ENCODE data around the gene CAB39. TPM values are rescaled to one million over a fixed set of nuclear protein-coding genes. Genes with fewer than 3 reads are reported as not detected.

CAB39 gene
- total and polyA plus RNA-seq, 10 donors: 24.4 to 120 (median 80.2) TPM

GRCh38 chr2:230682546-230682945 is 30.1 kb upstream of the CAB39 start:
- Histone ChIP-seq H3K4me1 (peaks cover 0 to 10% (median 0%) of the 10 kb centered on the region in 6 donors), H3K4me3 (no peak overlapping the region), H3K36me3 (no peaks in the 10 kb centered on the region), H3K9me3 (peaks cover 0 to 14% (median 9%) of the 10 kb centered on the region in 8 donors), H3K27me3 (replicated peaks in 1 of 7) (no peaks in the 10 kb centered on the region), H3K27ac (no peak overlapping the region)
- intact Hi-C loops (cut with DNase I; ENCODE audit: low total_unique reads): no loop called here
- TF ChIP-seq POLR2AphosphoS5 (IDR thresholded peaks at IDR 0.05) (no peak), POLR2A (IDR thresholded peaks at IDR 0.05) (no peak), CTCF (IDR thresholded peaks at IDR 0.05 in 8 of 11, conservative IDR thresholded peaks at IDR 0.05 in 3 of 11) (no peak)
- 80 to 100% (median 90%) methylated on average over 3 of the region's 3 CpGs for WGBS, 5 donors
- no peak for DNase-seq

GRCh38 chr2:230684270-230685168 is 28.1 kb upstream of the CAB39 start:
- no peak for TF ChIP-seq POLR2AphosphoS5 (IDR thresholded peaks at IDR 0.05)
- no peak for TF ChIP-seq CTCF (IDR thresholded peaks at IDR 0.05 in 8 of 11, conservative IDR thresholded peaks at IDR 0.05 in 3 of 11)
- no peak for TF ChIP-seq POLR2A (IDR thresholded peaks at IDR 0.05)
- Histone ChIP-seq H3K36me3 (no peaks in the 10 kb centered on the region), H3K27ac (no peak overlapping the region), H3K4me3 (no peak overlapping the region), H3K27me3 (replicated peaks in 1 of 7) (no peaks in the 10 kb centered on the region), H3K9me3 (peaks cover 0 to 3% (median 0%) of the 10 kb centered on the region in 8 donors), H3K4me1 (no peaks in the 10 kb centered on the region)
- intact Hi-C loops (cut with DNase I; ENCODE audit: low total_unique reads): no loop called here
- DNase-seq: no peak
- WGBS, 5 donors: 58 to 76% (median 67%) methylated on average over 8 of the region's 8 CpGs

GRCh38 chr2:230685178-230685577 is 27.5 kb upstream of the CAB39 start:
- no peak overlapping the region for H3K4me3 ChIP-seq
- no peaks in the 10 kb centered on the region for H3K36me3 ChIP-seq
- H3K9me3 ChIP-seq: peaks cover 0 to 3% (median 0%) of the 10 kb centered on the region in 8 donors
- no peak for TF ChIP-seq POLR2A (IDR thresholded peaks at IDR 0.05)
- no peak for TF ChIP-seq POLR2AphosphoS5 (IDR thresholded peaks at IDR 0.05)
- no peaks in the 10 kb centered on the region for H3K27me3 ChIP-seq (replicated peaks in 1 of 7)
- H3K27ac ChIP-seq: no peak overlapping the region
- H3K4me1 ChIP-seq: no peaks in the 10 kb centered on the region
- DNase-seq: no peak
- 42 to 53% (median 46%) methylated on average over 6 of the region's 6 CpGs for WGBS, 5 donors
- intact Hi-C loops (cut with DNase I; ENCODE audit: low total_unique reads): no loop called here

- H3K4me1 ChIP-seq: no peaks in the 10 kb centered on the region
- no peak overlapping the region for H3K4me3 ChIP-seq
- H3K27ac ChIP-seq: no peak overlapping the region
- H3K27me3 ChIP-seq (replicated peaks in 1 of 7): no peaks in the 10 kb centered on the region
- H3K9me3 ChIP-seq: peaks cover 0 to under 1% (median 0%) of the 10 kb centered on the region in 8 donors
- 80 to 94% (median 85%) methylated on average over 5 of the region's 5 CpGs for WGBS, 5 donors
- no peak for DNase-seq
- no peak for TF ChIP-seq CTCF (IDR thresholded peaks at IDR 0.05 in 8 of 11, conservative IDR thresholded peaks at IDR 0.05 in 3 of 11)
- TF ChIP-seq POLR2AphosphoS5 (IDR thresholded peaks at IDR 0.05): no peak
- no peak for TF ChIP-seq POLR2A (IDR thresholded peaks at IDR 0.05)
- no peaks in the 10 kb centered on the region for H3K36me3 ChIP-seq
- intact Hi-C loops (cut with DNase I; ENCODE audit: low total_unique reads): no loop called here
These were observed 25.1 kb upstream of the CAB39 start for GRCh38 chr2:230687498-230687897.

Data from spleen (tissue), 11 donors.